Neuron (in vitro differentiated cells): ENCODE results near the gene BEND6.

Source experiments
- H2AFZ ChIP-seq: one replicate; pipeline ENCODE4 v1.6.1; 2013; ENCODE audit warnings: low read depth, mild to moderate bottlenecking, inconsistent platforms, low read length, moderate library complexity
- H3K27me3 ChIP-seq: one replicate; pipeline ENCODE4 v1.6.1; 2013; ENCODE audit warnings: low read length; ENCODE audit not compliant: insufficient read depth
- H3K36me3 ChIP-seq: one replicate; pipeline ENCODE4 v1.6.1; 2013; ENCODE audit warnings: low read length; ENCODE audit not compliant: insufficient read depth
- H3K4me1 ChIP-seq: one replicate; pipeline ENCODE4 v1.6.1; 2013; ENCODE audit warnings: low read length; ENCODE audit not compliant: insufficient read depth
- H3K4me3 ChIP-seq: 2 replicates; pipeline ENCODE4 v1.5.1; 2013; ENCODE audit warnings: mild to moderate bottlenecking, low read length, moderate library complexity
- H3K9me3 ChIP-seq: one replicate; pipeline ENCODE4 v1.6.1; 2013; ENCODE audit warnings: low read length

Gene BEND6

DNA sequence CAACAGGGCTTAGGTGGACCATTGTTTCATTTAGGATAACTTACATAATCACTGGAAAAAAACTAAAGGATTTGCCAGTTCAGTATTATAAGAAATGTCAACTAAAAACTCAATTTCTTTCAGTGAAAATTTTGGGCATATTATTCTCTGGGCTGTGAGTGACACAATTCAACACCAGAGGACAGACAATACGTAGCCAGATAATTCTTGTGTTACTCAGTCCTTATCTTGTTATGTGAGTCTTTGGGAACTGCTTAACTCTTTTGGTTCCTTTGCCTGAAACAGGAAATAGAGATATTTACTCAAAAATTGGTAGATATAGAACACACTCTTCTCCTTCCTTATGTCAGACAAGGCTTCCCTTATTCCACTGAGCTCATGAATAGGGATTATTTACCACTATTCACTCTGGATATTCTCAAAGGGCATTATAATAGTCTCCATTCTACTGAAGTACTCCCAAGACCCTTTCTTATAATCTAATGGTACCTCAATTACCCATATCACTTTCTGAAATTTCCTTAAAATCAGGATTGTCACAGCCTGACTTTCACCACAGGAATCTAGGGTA is 4.9 kb upstream of the BEND6 start:
- Histone ChIP-seq H3K4me3 (no peak overlapping the region), H3K4me1 (peaks cover 5% of the 10 kb centered on the region), H2AFZ (no peak overlapping the region), H3K36me3 (no peaks in the 10 kb centered on the region), H3K27me3 (peaks cover 18% of the 10 kb centered on the region), H3K9me3 (no peaks in the 10 kb centered on the region)

DNA sequence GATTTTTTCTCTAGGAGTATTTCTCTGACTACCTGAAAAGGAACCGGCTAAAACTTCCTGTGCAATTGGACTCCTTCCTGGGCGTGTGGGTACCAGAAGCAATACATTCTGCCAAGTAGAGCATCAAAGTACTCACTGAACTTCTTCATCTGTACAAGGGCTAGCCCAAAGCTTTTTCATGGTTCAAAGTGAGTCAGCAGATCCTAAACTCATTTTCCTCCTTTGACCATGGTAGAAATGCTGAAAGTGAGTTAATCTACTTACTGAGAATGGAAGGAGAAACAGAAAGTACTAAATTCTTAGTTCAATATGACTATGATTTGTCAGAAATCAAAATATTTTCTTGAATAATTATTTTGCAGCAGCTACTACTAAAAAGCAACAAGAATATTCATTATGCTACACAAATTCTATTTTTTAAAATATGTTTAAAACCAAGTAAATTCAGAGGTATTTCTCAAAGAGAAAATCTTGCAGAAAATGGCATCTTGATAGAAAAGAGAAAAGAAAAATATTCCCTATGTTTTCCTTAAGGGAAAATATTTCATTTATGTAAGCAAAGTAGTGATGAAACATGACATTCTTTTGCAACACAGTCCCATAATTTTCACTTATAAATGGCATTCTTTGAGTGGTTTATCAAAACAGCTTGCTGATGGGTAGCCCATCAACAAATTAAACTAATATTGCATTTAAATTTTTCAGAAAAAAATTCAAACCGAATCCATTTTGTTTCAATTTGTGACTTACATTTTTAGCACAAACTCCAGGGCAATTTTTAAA is 3.7 kb upstream of the BEND6 start:
- no peak overlapping the region for H3K4me3 ChIP-seq
- H3K9me3 ChIP-seq, result no peaks in the 10 kb centered on the region
- no peak overlapping the region for H2AFZ ChIP-seq
- H3K27me3 ChIP-seq, result peaks cover 18% of the 10 kb centered on the region
- no peaks in the 10 kb centered on the region for H3K36me3 ChIP-seq
- peaks cover 10% of the 10 kb centered on the region for H3K4me1 ChIP-seq

DNA sequence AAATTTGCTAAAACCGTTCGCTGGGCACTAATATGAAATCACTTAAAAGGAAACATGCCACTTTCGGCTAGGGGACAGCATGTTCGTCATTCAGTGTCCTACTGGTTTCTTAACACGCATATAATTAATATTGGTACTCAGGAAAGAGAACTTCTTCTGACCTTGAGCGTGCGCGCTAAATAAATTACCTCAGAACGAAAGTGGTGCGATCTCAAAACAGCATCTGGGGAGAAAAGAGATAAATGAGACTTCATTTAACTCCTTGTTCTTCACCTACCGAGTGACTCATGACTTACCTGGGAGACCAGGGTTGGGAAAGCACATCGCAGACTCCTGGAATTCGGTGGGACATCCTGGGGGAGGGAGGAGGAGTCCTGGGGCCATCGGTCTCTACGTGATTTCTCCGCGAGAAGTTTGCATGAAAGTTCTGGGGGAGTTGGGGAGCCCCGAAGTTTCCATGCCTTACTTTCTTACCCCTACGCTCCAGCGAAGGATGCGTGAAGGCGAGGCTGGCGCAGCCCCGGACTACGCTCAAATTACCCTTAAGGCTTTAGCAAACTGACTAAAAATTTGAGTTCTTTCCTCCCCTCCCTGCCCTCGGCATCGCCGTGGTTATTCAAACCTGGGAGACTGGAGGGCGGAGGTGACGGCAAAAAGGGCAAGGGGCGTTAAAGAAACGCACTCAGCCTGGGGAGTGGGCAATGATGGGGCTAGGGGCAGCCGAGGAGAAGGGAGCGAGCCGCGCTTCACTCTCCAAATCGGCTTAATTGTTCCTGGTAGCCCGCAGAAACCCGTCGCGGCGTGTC is 1.1 kb upstream of the BEND6 start:
- Histone ChIP-seq H2AFZ (peak overlapping the region; percentile 99), H3K4me3 (peak overlapping the region; percentile 62), H3K36me3 (no peaks in the 10 kb centered on the region), H3K4me1 (peaks cover 10% of the 10 kb centered on the region), H3K9me3 (no peaks in the 10 kb centered on the region), H3K27me3 (peaks cover 31% of the 10 kb centered on the region)

DNA sequence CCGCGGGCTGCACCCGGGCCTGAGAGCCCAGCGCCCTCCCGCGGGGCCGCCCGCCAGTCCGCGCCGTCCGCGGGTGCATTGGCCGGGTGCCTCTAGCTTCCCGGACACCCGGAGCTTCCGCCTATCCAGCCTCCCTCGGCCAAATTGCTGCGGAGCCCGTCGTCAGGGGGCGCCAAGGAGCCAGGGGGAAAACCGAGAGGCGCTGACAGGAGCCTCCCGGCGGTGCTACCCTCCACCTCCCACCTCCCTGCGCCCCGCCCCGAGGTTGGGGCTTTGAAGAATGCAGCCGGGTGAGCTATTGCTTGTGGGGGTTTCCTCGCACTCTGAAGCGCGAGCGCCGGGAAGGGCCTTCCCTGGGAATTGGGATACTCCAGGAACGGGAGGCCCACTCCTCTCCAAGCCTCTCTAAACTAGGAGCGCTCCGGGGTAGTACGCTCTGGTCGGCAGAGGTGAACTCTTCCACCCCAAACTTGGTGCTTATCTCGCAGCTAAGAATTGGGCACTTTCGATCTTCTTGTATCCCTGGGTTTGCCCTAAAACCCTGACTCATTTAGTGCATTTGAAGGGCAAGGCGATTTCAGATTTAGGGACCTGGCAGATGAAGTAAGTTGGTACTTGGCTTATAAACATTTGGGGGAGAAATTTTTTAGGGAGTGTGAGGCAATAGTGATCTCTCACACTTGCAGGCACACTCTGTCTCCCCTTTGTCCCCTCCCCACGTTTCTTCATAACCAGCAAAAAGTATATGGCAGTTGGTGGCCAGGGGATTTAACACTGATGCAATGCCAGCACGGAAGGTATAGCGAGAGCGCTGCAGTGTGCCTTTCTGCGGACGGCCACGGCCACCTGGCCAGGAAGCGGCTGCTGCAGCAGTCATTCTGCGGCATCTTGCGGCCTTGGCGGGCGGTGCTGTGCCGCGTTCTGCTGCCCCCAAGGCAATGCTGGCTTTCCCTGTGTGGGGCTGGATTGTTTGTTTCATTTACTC is 556 bp downstream of the BEND6 start:
- peak overlapping the region; percentile 62 for H3K4me3 ChIP-seq
- peak overlapping the region; percentile 77 for H2AFZ ChIP-seq
- peaks cover 32% of the 10 kb centered on the region for H3K27me3 ChIP-seq
- peaks cover 10% of the 10 kb centered on the region for H3K4me1 ChIP-seq
- H3K36me3 ChIP-seq, result no peaks in the 10 kb centered on the region
- no peaks in the 10 kb centered on the region for H3K9me3 ChIP-seq

DNA sequence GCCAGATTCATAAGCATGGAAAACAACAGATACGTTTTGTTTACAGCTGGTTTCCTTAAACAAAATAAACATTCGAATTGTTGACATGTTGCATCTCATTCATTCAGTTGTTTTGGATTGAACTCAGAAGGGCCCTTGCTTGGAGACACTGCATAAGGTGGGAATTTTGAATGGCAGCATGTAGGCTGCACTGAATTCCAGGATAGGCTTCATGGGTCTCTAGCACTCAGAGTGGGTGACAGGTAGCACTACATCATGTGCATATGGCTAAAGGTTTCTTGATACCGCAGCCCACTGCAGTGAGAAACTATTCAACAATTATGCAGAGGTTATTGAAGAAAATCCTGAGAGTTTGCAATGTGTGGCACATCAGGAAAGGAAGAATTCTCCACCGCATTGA is 1.6 kb downstream of the BEND6 start:
- Histone ChIP-seq H3K36me3 (no peaks in the 10 kb centered on the region), H3K9me3 (no peaks in the 10 kb centered on the region), H2AFZ (no peak overlapping the region), H3K27me3 (peaks cover 32% of the 10 kb centered on the region), H3K4me3 (no peak overlapping the region), H3K4me1 (peaks cover 10% of the 10 kb centered on the region)

- H3K4me1 ChIP-seq, result peaks cover 10% of the 10 kb centered on the region
- H2AFZ ChIP-seq, result no peak overlapping the region
- no peak overlapping the region for H3K4me3 ChIP-seq
- H3K36me3 ChIP-seq, result no peaks in the 10 kb centered on the region
- peaks cover 31% of the 10 kb centered on the region for H3K27me3 ChIP-seq
- H3K9me3 ChIP-seq, result no peaks in the 10 kb centered on the region
Observed at GRCh38 chr6:56957856-56958255, 2.9 kb downstream of the BEND6 start.

GRCh38 chr6:56958481-56958880 is 3.6 kb downstream of the BEND6 start:
- H3K4me3 ChIP-seq, result no peak overlapping the region

GRCh38 chr6:56959094-56959493 is 4.2 kb downstream of the BEND6 start:
- no peak overlapping the region for H2AFZ ChIP-seq
- no peaks in the 10 kb centered on the region for H3K9me3 ChIP-seq
- peaks cover 5% of the 10 kb centered on the region for H3K4me1 ChIP-seq
- H3K36me3 ChIP-seq, result no peaks in the 10 kb centered on the region
- H3K27me3 ChIP-seq, result peaks cover 23% of the 10 kb centered on the region
- no peak overlapping the region for H3K4me3 ChIP-seq

More at GRCh38 chr6:56958481-56958880, 3.6 kb downstream of the BEND6 start:
- H3K9me3 ChIP-seq, result no peaks in the 10 kb centered on the region
- H2AFZ ChIP-seq, result no peak overlapping the region
- peaks cover 29% of the 10 kb centered on the region for H3K27me3 ChIP-seq
- H3K4me1 ChIP-seq, result peaks cover 10% of the 10 kb centered on the region
- H3K36me3 ChIP-seq, result no peaks in the 10 kb centered on the region

GRCh38 chr6:56959938-56960337 is 5.0 kb downstream of the BEND6 start:
- H3K4me3 ChIP-seq, result no peak overlapping the region
- H3K27me3 ChIP-seq, result peaks cover 20% of the 10 kb centered on the region
- peaks cover 5% of the 10 kb centered on the region for H3K4me1 ChIP-seq
- H2AFZ ChIP-seq, result no peak overlapping the region
- H3K36me3 ChIP-seq, result no peaks in the 10 kb centered on the region
- H3K9me3 ChIP-seq, result no peaks in the 10 kb centered on the region

- no peaks in the 10 kb centered on the region for H3K4me1 ChIP-seq
- no peak overlapping the region for H3K4me3 ChIP-seq
- no peak overlapping the region for H2AFZ ChIP-seq
- no peaks in the 10 kb centered on the region for H3K9me3 ChIP-seq
- peaks cover 20% of the 10 kb centered on the region for H3K27me3 ChIP-seq
- H3K36me3 ChIP-seq, result no peaks in the 10 kb centered on the region
Observed at GRCh38 chr6:56961151-56961550, 6.2 kb downstream of the BEND6 start.

- Histone ChIP-seq H3K4me3 (no peak overlapping the region), H3K36me3 (no peaks in the 10 kb centered on the region)
Observed at GRCh38 chr6:56962441-56962840, 7.5 kb downstream of the BEND6 start.

GRCh38 chr6:56963043-56963442 is 8.1 kb downstream of the BEND6 start:
- H3K9me3 ChIP-seq, result no peaks in the 10 kb centered on the region
- H3K4me1 ChIP-seq, result no peaks in the 10 kb centered on the region
- peaks cover 14% of the 10 kb centered on the region for H3K27me3 ChIP-seq
- H3K4me3 ChIP-seq, result no peak overlapping the region
- H2AFZ ChIP-seq, result no peak overlapping the region
- H3K36me3 ChIP-seq, result no peaks in the 10 kb centered on the region

More at GRCh38 chr6:56962441-56962840, 7.5 kb downstream of the BEND6 start:
- H3K27me3 ChIP-seq, result peaks cover 18% of the 10 kb centered on the region
- no peak overlapping the region for H2AFZ ChIP-seq
- no peaks in the 10 kb centered on the region for H3K4me1 ChIP-seq
- H3K9me3 ChIP-seq, result no peaks in the 10 kb centered on the region
